HG03097 (cell line): ENCODE measurements around the gene SKA3.
"Not testable (repeated sequence)": the region's sequence is repeated elsewhere in the genome, so short reads cannot be mapped to it uniquely, and the experiment has no call there.

Source experiments
- ATAC-seq: cut with Tn5 transposase; IDR thresholded peaks from one replicate; pipeline ENCODE4 v1.9.1; 2021; ENCODE audit not compliant: unreplicated experiment, low FRiP score

The SKA3 gene

GRCh38 chr13:21173767-21174166, 2.6 kb downstream of the SKA3 start:
- not testable (repeated sequence) for ATAC-seq

DNA sequence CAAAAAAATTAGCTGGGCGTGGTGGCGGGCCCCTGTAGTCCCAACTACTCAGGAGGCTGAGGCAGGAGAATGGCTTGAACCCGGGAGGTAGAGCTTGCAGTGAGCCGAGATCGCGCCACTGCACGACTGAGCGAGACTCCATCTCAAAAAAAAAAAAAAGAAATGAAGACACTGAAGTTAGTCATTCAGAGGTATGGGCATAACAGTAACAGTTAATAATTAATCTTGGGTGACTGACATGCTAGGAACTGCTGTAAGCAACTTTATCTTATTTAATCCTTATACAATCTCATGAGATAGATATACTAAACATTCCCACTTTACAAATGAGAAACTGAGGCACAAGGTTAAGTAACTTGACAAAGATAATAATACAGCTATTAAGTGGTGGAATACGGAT, 4.9 kb downstream of the SKA3 start:
- no peak for ATAC-seq

DNA sequence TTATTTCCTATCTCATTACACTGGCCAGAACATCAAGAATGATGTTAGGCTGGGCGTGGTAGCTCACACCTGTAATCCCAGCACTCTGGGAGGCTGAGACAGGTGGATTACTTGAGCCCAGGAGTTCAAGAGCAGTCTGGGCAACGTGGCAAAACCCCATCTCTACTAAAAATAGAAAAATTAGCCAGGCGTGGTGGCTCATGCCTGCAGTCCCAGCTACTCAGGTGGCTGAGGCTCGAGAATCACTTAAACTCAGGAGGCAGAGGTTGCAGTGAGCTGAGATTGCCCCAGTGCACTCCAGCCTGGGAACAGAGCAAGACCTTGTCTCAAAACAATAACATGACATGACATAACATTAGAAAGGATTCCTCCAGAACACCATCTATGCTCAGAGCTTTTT, 10.7 kb downstream of the SKA3 start:
- not testable (repeated sequence) for ATAC-seq

GRCh38 chr13:21164631-21165030, 11.7 kb downstream of the SKA3 start:
- no peak for ATAC-seq

DNA sequence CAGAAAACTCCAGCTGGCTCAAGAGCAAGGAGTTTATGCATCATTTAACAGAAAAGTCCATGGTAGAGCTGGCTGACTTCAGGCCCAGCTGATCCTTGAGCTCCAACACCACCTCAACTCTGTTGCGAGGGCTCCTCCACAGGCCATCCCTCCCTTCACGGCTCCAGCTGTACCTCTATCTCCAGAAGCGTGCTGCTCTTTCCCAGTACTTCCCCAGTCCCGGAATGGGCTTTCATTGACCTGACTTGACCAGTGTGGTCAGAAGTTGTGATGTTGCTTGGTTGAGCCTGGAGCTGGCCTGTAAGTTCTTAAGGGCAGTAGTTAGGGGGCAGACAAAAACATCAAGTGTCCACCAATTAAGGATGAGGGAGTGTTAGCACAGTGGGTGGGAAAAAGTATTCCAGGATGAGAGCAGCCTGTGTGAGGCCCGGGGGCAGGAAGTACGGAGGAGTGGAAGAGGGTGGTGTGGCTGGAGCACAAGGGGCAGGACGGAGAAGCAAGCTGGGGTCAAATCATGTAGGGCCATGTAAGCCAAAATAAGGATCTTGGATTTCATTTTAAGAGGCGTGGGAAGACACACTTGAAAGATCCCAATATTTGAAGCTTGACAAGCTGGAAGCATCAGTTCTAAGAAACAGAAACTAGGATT, 24.0 kb downstream of the SKA3 start:
- ATAC-seq, result no peak

DNA sequence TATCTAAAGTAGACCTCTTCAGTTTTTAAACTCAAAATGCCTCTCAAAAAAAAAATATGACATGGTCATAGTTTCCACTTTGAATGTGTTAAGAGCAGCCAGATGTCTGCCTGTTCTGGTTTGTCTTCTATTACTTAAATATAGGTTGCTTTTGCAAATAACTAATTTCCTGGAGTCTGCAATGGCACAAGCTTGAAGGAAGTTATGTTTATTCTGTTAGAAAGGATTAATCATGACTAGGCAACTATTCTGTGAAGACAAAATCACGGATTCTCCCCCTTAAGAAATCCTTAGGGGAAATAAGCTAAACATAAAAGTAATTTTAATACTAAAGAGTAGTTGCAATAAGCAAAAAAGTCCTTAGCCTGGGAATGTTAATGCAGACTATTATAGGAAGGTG, 26.3 kb downstream of the SKA3 start:
- no peak for ATAC-seq

DNA sequence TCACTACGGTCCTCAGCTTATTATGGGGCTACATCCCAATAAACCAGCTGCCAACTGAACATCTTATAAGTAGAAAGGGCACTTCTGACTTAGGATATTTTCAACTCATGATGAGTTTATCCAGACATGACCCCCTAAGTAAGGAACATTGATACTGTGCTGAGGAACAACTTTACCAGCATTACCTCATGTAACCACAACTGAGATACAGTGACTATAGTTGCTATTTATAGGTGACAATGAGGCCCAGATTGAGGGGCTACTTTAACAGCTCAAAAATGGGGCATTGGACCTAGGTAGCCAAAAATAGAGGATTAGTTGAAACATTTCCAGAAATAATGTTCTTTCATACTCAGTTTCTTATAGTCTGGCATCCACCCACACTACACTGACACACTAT, 26.8 kb downstream of the SKA3 start:
- ATAC-seq, result no peak

DNA sequence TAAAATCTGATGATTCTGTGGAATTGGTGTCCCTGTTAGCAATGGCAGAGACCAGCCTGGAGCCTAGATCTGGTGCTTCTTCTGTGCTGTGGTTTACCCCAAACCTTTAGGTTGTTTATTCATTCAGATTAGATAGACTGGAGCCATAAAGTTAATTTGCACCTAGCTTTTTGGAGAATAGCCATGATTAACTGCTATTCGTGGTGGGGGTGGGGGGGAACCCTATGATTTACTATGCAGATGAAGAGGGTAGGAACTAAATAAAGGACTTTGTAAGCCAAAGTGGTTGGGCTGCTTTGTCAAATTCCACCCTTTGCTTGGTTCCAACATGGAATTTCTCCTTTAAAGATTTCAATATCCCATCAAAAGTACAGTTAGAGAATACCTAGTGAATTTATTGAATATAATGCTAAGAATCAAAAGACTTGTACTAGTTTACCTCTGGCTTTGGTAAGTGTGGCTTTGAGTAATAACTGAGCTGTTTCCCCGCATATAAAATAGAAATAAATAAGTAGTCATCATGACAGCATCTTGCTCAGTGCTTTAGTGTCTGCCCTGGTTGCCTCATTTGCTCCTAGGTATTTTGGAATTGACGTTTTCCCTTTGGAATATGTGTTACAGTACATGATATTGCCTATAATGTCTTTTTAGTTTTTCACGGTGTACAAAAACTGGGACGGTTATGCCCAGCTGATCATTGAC, 27.6 kb downstream of the SKA3 start:
- ATAC-seq, result no peak

DNA sequence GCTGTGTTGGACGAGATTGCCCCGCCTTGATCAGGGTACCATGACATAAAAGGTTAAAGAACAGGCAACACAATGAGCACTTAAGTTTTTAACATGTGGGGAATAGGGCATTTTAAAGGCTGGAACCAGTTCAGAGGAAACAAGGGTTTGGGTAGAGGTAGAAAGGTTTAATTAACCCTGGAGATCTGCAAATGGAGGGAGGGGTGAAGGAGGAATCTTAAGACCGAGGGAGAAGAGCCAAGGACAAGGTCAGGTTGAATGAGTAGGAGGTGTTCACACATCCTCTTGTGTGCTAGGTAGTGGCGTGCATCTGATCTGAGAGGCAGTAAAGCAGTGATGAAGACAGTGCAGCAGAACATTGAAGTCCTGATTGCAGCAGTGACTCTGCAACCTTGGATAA, 28.5 kb downstream of the SKA3 start:
- no peak for ATAC-seq

- no peak for ATAC-seq
Measured at GRCh38 chr13:21142766-21143165, 33.6 kb downstream of the SKA3 start.

DNA sequence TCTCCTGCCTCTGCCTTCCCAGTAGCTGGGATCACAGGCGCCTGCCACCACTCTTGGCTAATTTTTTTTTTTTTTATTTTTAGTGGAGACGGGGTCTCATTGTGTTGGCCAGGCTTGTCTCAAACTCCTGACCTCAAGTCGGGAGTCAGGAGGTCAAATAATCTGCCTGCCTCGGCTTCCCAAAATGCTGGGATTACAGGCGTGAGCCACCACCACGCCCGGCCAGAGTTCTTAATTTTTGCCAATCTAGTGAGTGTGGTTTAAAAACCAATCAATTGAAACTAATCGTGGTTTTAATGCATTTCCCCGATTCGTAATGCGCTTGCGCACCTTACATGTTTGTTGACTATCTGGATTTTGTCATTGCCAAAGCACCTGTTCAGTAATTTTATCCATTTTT, 37.0 kb downstream of the SKA3 start:
- no peak for ATAC-seq

DNA sequence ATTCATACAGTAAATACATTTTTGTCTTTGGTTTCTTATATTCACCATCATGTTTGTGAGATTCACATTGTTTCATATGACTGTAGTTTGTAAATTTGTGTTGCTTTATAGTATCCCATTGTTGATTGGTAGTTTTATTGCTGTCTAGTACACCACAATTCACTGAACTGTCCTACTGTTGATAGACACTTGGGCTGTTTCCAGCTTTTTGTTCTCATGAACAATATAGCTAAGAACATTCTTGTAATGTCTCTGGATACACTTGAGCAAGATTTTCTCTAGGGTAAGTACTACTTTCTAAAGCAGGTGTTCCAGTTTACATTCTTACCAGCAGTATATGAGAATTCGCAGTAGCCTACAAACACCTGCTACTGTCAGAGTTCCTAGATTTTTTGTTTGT, 37.8 kb downstream of the SKA3 start:
- ATAC-seq, result no peak

DNA sequence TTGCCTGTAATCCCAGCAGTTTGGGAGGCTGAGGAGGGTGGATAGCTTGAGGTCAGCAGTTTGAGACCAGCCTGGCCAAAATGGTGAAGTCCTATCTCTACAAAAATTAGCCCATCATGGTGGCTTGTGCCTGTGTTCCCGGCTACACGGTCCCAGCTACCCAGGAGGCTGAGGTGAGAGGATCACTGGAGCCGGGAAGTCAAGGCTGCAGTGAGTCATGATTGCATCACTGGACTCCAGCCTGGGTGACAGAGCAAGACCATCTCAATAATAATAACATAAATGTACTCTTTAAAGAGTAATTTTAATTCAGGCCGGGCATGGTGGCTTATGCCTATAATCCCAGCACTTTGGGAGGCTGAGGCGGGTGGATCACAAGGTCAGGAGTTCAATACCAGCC, 38.7 kb downstream of the SKA3 start:
- no peak for ATAC-seq

DNA sequence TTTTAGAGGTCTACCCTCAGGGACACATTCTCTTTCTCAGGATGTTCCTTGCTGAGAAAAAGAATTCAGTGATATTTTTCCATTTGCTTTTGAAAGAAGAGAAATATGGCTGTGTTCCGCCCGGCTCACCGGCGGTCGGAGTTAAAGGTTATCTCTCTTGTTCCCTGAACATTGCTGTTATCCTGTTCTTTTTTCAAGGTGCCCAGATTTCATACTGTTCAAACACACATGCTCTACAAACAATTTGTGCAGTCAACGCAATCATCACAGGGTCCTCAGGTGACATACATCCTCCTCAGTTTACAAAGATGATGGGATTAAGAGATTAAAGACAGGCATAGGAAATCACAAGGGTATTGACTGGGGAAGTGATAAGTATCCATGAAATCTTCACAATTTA, 40.5 kb downstream of the SKA3 start:
- ATAC-seq, result not testable (repeated sequence)

DNA sequence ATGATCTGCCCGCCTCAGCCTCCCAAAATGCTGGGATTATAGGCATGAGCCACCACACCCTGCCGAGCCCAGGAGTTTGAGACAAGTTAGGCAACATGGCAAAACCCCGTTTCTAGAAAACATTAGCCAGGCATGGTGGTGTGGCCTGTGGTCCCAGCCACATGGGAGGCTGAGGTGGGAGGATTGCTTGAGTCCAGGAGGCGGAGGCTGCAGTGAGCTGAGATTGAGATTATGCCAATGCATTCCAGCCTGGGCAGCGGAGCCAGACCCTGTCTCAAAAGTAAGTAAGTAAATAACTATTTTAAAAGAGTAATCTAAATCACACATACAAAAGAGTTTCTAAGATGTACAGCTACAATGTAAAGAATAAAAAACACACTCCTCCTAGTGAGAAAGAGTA, 41.9 kb downstream of the SKA3 start:
- no peak for ATAC-seq

GRCh38 chr13:21133077-21133476, 43.3 kb downstream of the SKA3 start:
- no peak for ATAC-seq

- ATAC-seq, result no peak
Measured at GRCh38 chr13:21130116-21130515, 46.2 kb downstream of the SKA3 start.

DNA sequence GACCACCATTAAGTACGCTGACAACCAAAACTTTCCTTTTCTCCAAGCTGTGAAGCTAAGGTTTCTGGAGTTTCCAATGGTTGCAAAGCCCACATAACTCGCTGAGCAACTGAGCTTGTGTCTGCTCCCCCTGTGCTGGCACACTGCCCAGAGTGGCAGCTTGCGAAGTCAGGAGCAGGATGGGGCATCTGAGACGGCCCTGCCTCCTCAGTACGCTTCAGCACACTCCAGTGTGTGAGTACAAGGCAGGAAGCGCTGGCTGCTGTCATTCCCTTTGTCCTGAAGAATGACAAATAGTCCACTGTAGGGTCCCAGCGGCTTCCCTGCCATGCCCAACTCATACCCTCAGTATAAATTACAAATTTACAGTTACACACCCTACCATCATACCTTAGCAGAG, 51.5 kb downstream of the SKA3 start:
- ATAC-seq, result no peak

- ATAC-seq, result no peak
Measured at GRCh38 chr13:21123956-21124355, 52.4 kb downstream of the SKA3 start.

- ATAC-seq, result no peak
Measured at GRCh38 chr13:21121616-21122015, 54.7 kb downstream of the SKA3 start.

DNA sequence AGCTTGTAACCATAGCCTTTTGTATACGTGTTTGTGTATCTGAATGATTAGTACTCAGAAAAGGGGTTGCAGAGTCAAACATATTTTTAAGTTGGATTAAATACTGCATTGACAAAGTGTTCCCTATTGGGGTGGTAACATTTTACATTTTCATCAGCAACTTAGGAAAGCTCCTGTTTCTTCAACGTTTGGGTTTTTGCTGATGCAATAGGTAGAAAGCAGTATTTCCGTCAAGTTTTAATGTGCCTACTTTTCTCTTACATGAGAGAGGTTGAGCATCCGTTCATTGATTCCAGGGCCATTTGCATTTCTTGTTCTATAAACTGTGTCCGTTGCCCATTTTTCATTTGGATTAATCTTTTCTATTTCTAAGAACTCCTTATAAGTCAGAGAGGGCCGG, 56.2 kb downstream of the SKA3 start:
- no peak for ATAC-seq

- ATAC-seq, result no peak
Measured at GRCh38 chr13:21119526-21119925, 56.8 kb downstream of the SKA3 start.

- ATAC-seq, result no peak
Measured at GRCh38 chr13:21118180-21118579, 58.2 kb downstream of the SKA3 start.
